CD14-positive monocyte (primary cell): ENCODE data around the gene FOXP1. TPM values are rescaled to one million over a fixed set of nuclear protein-coding genes. Genes with fewer than 3 reads are reported as not detected.

Source experiments
- DNase-seq, 3 donors: peaks; one replicate each; pipeline ENCODE4 v3.0.0-alpha.2; 2011 to 2022
- H2AFZ ChIP-seq: 2 replicates; pipeline ENCODE4 v1.6.0; 2012; ENCODE audit warnings: mild to moderate bottlenecking, low read depth, low read length, inconsistent platforms; ENCODE audit not compliant: insufficient read depth, poor library complexity, severe bottlenecking
- H3K27ac ChIP-seq, 2 donors: 1 replicate in 1 of 2; 2 replicates in 1 of 2; pipeline ENCODE4 v1.5.1; 2012 to 2013; ENCODE audit warnings: low read length in 2 of 2, control low read depth in 1 of 2, inconsistent platforms in 1 of 2, low read depth in 1 of 2, mild to moderate bottlenecking in 1 of 2
- H3K27me3 ChIP-seq, 2 donors: one replicate each; pipeline versions ENCODE4 v1.6.0 to v1.6.1; 2011 to 2013; ENCODE audit warnings: low read length in 2 of 2; ENCODE audit not compliant: control insufficient read depth in 2 of 2, insufficient read depth in 2 of 2
- H3K36me3 ChIP-seq, 2 donors: replicated peaks in 1 of 2; 1 replicate in 1 of 2; 2 replicates in 1 of 2; pipeline versions ENCODE4 v1.5.1 to v1.6.1; 2012 to 2013; ENCODE audit warnings: low read length in 2 of 2, control low read depth in 1 of 2, inconsistent platforms in 1 of 2, mild to moderate bottlenecking in 1 of 2; ENCODE audit not compliant: insufficient read depth in 2 of 2, control insufficient read depth in 1 of 2
- H3K4me1 ChIP-seq, 2 donors: 1 replicate in 1 of 2; 2 replicates in 1 of 2; pipeline versions ENCODE4 v1.5.1 to v1.6.1; 2012 to 2013; ENCODE audit warnings: low read length in 2 of 2, control low read depth in 1 of 2, inconsistent platforms in 1 of 2, mild to moderate bottlenecking in 1 of 2, moderate library complexity in 1 of 2; ENCODE audit not compliant: insufficient read depth in 2 of 2, control insufficient read depth in 1 of 2
- H3K4me2 ChIP-seq: replicated peaks from 2 replicates; pipeline ENCODE3; 2012; ENCODE audit warnings: low read length, moderate library complexity, mild to moderate bottlenecking; ENCODE audit not compliant: poor library complexity, severe bottlenecking; ENCODE audit errors: extremely low read depth
- H3K4me3 ChIP-seq, 3 experiments: fragments of 200-600 bp in 1 of 3; sonication (generic) in 1 of 3; replicated peaks in 1 of 3; 1 replicate in 2 of 3; 2 replicates in 1 of 3; pipeline ENCODE4 v1.5.1; 2011 to 2013; ENCODE audit warnings: low read length in 3 of 3, mild to moderate bottlenecking in 3 of 3, control low read depth in 2 of 3, low read depth in 2 of 3, inconsistent platforms in 1 of 3, moderate library complexity in 1 of 3
- H3K79me2 ChIP-seq: 2 replicates; pipeline ENCODE4 v1.6.0; 2012; ENCODE audit warnings: mild to moderate bottlenecking, control low read depth, inconsistent platforms, low read length, moderate library complexity; ENCODE audit not compliant: insufficient read depth
- H3K9ac ChIP-seq: 2 replicates; pipeline ENCODE4 v1.6.0; 2017; ENCODE audit warnings: low read length, mild to moderate bottlenecking; ENCODE audit not compliant: insufficient read depth, poor library complexity, severe bottlenecking
- H3K9me3 ChIP-seq, 2 donors: replicated peaks in 1 of 2; 1 replicate in 1 of 2; 2 replicates in 1 of 2; pipeline versions ENCODE4 v1.5.1 to v1.6.1; 2012 to 2013; ENCODE audit warnings: low read length in 2 of 2, control low read depth in 1 of 2; ENCODE audit not compliant: control insufficient read depth in 1 of 2, insufficient read depth in 1 of 2
- H4K20me1 ChIP-seq: 2 replicates; pipeline ENCODE4 v1.6.0; 2012; ENCODE audit warnings: mild to moderate bottlenecking, low read length, control low read depth, moderate library complexity; ENCODE audit not compliant: insufficient read depth
- H3K27ac Mint-ChIP-seq, 7 donors: one replicate each; pipeline ENCODE4 v1.8.0; 2020; ENCODE audit warnings: mild to moderate bottlenecking in 7 of 7, mixed read lengths in 7 of 7, moderate library complexity in 6 of 7, inconsistent platforms in 2 of 7
- H3K27me3 Mint-ChIP-seq, 3 donors: one replicate each; pipeline ENCODE4 v1.8.0; 2021 to 2022; ENCODE audit warnings: low read depth in 3 of 3, mild to moderate bottlenecking in 3 of 3, mixed read lengths in 3 of 3, moderate library complexity in 3 of 3, inconsistent platforms in 1 of 3
- H3K36me3 Mint-ChIP-seq, 2 donors: one replicate each; pipeline ENCODE4 v1.8.0; 2020; ENCODE audit warnings: mixed read lengths in 2 of 2, inconsistent platforms in 1 of 2, mild to moderate bottlenecking in 1 of 2
- H3K4me1 Mint-ChIP-seq: one replicate; pipeline ENCODE4 v1.8.0; 2020; ENCODE audit warnings: mild to moderate bottlenecking, mixed read lengths
- H3K4me3 Mint-ChIP-seq, 2 donors: one replicate each; pipeline ENCODE4 v1.8.0; 2020; ENCODE audit warnings: mild to moderate bottlenecking in 2 of 2, mixed read lengths in 2 of 2, moderate library complexity in 1 of 2
- H3K9me3 Mint-ChIP-seq, 7 donors: one replicate each; pipeline ENCODE4 v1.8.0; 2020 to 2022; ENCODE audit warnings: mixed read lengths in 7 of 7, mild to moderate bottlenecking in 6 of 7, moderate library complexity in 6 of 7, inconsistent platforms in 2 of 7
- WGBS: methylation state at CpG from one replicate; pipeline ENCODE4 v1.1.5; 2013; ENCODE audit warnings: missing lambda C conversion rate; ENCODE audit not compliant: insufficient coverage; 5-methylcytosine and 5-hydroxymethylcytosine counted together
- intact Hi-C, 2 donors: fragments of 100-400 bp; cut with micrococcal nuclease; formaldehyde crosslinking; loops; one replicate each; pipeline versions ENCODE4 v1.15.0 to v1.15.1; 2023
- polyA plus RNA-seq, 3 donors: library from polyadenylated mRNA; depleted of rRNA in 1 of 3; unstranded in 2 of 3; stranded (reverse) in 1 of 3; fragments of 300-500 nt in 2 of 3; fragments of >200 nt in 1 of 3; fragmentation: Illumina TruSeq in 2 of 3; gene quantifications; 1 replicate in 2 of 3; 2 replicates in 1 of 3; pipeline ENCODE4 v1.2.3, GENCODE V29; 2012 to 2021
- TF ChIP-seq, protein P1 (sequence below): fragments of 200-600 bp; IDR thresholded peaks from one replicate; pipeline ENCODE4 v1.8.0; 2022; ENCODE audit warnings: antibody characterized with exemption, mild to moderate bottlenecking

FOXP1 gene
- polyA plus RNA-seq, 3 donors: 25.7 to 42.6 (median 27.8) TPM

DNA sequence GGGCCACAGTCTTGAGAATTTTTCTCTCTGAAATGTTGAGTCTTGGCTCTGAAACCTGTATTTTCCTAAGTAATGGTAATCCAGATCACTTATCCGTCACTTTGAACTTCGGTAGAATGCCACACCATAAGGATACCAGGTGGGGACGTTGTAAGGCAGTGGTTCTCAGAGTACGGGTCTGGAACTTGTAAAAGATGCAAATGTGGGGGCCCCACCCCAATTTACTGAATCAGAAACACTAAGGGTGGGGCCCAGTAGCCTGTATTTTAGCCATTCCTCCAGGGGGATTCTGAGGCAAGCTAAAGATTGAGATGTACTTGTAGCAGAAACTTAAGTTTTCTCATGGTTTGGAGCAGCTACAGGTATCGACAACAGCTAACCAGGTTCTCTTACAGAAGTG is 555.3 kb downstream of the FOXP1 start:
- Histone ChIP-seq H3K4me1 (peaks cover 7 to 12% of the 10 kb centered on the region in 2 donors), H3K4me2 (no peak overlapping the region), H4K20me1 (peaks cover 37% of the 10 kb centered on the region), H3K79me2 (peaks cover 11% of the 10 kb centered on the region), H3K27me3 (no peaks in the 10 kb centered on the region), H3K27ac (peak overlapping the region in 1 of 2 donors; percentile 49), H3K9me3 (no peaks in the 10 kb centered on the region), H3K36me3 (peaks cover 2 to 34% of the 10 kb centered on the region in 2 donors), H3K9ac (no peak overlapping the region), H3K4me3 (no peak overlapping the region), H2AFZ (no peak overlapping the region)
- peaks cover 0 to 1% (median 0%) of the 10 kb centered on the region in 3 donors for H3K27me3 Mint-ChIP-seq
- peaks cover 29 to 35% of the 10 kb centered on the region in 2 donors for H3K36me3 Mint-ChIP-seq
- 100% methylated on average over 1 of the region's 5 CpGs for WGBS
- H3K4me1 Mint-ChIP-seq: peaks cover 19% of the 10 kb centered on the region
- H3K4me3 Mint-ChIP-seq: no peak overlapping the region
- intact Hi-C loops: no loop called here
- DNase-seq: no peak
- TF ChIP-seq, protein P1, sequence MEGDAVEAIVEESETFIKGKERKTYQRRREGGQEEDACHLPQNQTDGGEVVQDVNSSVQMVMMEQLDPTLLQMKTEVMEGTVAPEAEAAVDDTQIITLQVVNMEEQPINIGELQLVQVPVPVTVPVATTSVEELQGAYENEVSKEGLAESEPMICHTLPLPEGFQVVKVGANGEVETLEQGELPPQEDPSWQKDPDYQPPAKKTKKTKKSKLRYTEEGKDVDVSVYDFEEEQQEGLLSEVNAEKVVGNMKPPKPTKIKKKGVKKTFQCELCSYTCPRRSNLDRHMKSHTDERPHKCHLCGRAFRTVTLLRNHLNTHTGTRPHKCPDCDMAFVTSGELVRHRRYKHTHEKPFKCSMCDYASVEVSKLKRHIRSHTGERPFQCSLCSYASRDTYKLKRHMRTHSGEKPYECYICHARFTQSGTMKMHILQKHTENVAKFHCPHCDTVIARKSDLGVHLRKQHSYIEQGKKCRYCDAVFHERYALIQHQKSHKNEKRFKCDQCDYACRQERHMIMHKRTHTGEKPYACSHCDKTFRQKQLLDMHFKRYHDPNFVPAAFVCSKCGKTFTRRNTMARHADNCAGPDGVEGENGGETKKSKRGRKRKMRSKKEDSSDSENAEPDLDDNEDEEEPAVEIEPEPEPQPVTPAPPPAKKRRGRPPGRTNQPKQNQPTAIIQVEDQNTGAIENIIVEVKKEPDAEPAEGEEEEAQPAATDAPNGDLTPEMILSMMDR: no peak
- no peaks in the 10 kb centered on the region for H3K9me3 Mint-ChIP-seq
- H3K27ac Mint-ChIP-seq: peak overlapping the region in 2 of 7 donors; percentile 41 to 56

DNA sequence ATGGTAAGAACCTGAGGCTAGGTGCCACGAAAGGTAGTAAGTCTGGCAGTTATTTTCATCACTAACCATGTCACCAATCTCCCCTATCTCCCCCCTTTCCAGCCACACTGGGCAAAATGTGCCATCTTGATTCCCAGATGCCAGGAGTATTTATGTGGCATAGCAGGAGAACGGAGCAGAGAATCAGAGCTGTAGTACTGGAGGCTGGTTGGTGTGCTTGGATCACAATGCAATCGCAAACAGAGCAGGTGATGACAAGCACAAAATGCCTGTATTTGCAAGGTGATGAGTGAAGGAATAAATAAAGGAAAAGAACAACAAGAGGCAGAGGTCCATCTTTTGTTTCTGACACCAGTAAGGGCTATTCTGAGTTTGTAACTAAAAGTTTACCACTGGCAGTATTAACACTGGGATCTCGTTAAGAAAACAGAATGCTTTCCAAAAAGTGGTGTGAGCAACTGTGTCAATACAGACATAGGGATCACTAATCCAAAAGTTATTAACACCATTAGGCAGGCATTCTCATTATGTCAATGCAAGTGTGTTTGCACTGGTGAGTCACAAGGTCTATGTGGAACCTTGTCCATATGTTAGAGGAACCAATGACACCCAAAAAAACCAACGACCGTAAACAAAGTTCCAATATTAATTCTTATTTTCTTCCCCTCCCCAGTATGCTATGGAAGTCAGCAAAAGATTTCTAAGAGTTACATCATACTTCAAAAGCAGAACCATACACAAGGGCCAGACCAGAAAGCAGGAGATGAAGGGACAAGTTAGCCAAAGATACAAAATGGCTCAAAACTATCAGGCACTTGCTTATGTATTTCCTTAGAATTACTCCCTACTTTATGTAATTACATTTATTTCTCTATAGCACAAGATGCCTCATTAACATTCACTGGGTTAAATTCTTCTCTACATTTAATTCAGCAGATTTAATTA is 556.6 kb downstream of the FOXP1 start:
- Histone ChIP-seq H3K27ac (peak overlapping the region in 1 of 2 donors; percentile 66), H2AFZ (no peak overlapping the region), H3K27me3 (no peaks in the 10 kb centered on the region), H3K9me3 (no peaks in the 10 kb centered on the region), H3K79me2 (peaks cover 6% of the 10 kb centered on the region), H4K20me1 (peaks cover 24% of the 10 kb centered on the region), H3K36me3 (peaks cover under 1 to 22% of the 10 kb centered on the region in 2 donors), H3K4me2 (no peak overlapping the region), H3K4me3 (no peak overlapping the region), H3K9ac (no peak overlapping the region), H3K4me1 (peaks cover 7 to 12% of the 10 kb centered on the region in 2 donors)
- 95% methylated on average over 3 of the region's 6 CpGs for WGBS
- Mint-ChIP-seq H3K27me3 (peaks cover 0 to 1% (median 0%) of the 10 kb centered on the region in 3 donors), H3K27ac (peak overlapping the region; percentile 43 to 87 (median 69)), H3K9me3 (no peaks in the 10 kb centered on the region), H3K36me3 (peaks cover 22 to 25% of the 10 kb centered on the region in 2 donors), H3K4me3 (no peak overlapping the region), H3K4me1 (peaks cover 19% of the 10 kb centered on the region)
- intact Hi-C loops: no loop called here
- peak; percentile 49 to 64 (median 49) for DNase-seq
- TF ChIP-seq, protein P1: no peak
